HUES6 (cell line): ENCODE measurements around the gene TTC21A.

Source experiments
- H3K27ac ChIP-seq: 2 replicates; pipeline ENCODE4 v1.7.0; 2013; ENCODE audit warnings: low read depth, mild to moderate bottlenecking, low read length, inconsistent platforms
- H3K27me3 ChIP-seq: 2 replicates; pipeline ENCODE4 v1.6.1; 2013; ENCODE audit warnings: low read length; ENCODE audit not compliant: control insufficient read depth, insufficient read depth
- H3K36me3 ChIP-seq: 2 replicates; pipeline ENCODE4 v1.6.1; 2013; ENCODE audit warnings: low read length; ENCODE audit not compliant: control insufficient read depth, insufficient read depth
- H3K4me1 ChIP-seq: 2 replicates; pipeline ENCODE4 v1.6.1; 2013; ENCODE audit warnings: low read length; ENCODE audit not compliant: control insufficient read depth, insufficient read depth
- H3K4me3 ChIP-seq: 2 replicates; pipeline ENCODE4 v1.5.1; 2013; ENCODE audit warnings: low read depth, low read length
- H3K9ac ChIP-seq: one replicate; pipeline ENCODE4 v1.6.1; 2013; ENCODE audit warnings: mild to moderate bottlenecking, low read length
- H3K9me3 ChIP-seq: 2 replicates; pipeline ENCODE4 v1.6.1; 2013; ENCODE audit warnings: low read depth, low read length; ENCODE audit not compliant: control insufficient read depth, insufficient read depth

Gene TTC21A

GRCh38 chr3:39173318-39174125 lies 66.0 kb downstream of the TTC21A start:
- Histone ChIP-seq H3K4me1 (peaks cover 20% of the 10 kb centered on the region), H3K27ac (no peak overlapping the region), H3K27me3 (no peaks in the 10 kb centered on the region), H3K9me3 (0 out of 2 replicates have a peak, but pooled peaks cover 3% of the 10 kb centered on the region), H3K4me3 (no peak overlapping the region), H3K9ac (no peak overlapping the region), H3K36me3 (no peaks in the 10 kb centered on the region)

DNA sequence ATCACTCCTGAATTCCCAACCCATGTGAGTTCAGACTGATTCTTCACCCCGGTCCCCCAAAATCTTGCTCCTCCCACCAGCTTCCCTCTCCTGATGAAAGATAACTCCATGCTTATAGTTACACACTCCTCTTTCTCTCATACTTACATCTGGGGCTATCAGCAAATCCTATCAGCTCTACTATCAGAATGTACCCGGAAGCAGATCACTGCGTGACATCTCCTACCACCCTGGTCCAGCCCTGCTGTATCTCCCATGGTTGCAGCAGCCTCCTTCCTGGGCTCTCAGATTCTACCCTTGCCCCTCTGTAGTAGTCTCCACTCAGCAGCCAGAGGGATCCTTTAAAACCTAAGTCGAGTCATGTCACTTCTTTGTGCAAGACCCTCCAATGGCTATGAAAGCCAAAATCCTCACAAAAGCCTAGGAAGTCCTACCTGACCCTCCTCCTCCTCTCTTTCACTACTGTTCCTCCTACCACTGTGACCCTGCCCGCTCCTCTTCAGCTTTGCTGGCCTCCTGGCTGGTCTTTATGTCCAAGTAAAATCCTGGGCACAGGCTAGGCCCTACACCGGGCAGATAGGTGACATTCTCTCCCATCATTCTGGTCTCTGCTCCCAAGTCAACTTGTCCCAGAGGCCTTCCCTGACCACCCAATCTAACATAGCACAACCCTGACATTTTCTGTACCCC lies 68.7 kb downstream of the TTC21A start:
- peaks cover 34% of the 10 kb centered on the region for H3K4me1 ChIP-seq
- no peak overlapping the region for H3K27ac ChIP-seq
- no peak overlapping the region for H3K9ac ChIP-seq

DNA sequence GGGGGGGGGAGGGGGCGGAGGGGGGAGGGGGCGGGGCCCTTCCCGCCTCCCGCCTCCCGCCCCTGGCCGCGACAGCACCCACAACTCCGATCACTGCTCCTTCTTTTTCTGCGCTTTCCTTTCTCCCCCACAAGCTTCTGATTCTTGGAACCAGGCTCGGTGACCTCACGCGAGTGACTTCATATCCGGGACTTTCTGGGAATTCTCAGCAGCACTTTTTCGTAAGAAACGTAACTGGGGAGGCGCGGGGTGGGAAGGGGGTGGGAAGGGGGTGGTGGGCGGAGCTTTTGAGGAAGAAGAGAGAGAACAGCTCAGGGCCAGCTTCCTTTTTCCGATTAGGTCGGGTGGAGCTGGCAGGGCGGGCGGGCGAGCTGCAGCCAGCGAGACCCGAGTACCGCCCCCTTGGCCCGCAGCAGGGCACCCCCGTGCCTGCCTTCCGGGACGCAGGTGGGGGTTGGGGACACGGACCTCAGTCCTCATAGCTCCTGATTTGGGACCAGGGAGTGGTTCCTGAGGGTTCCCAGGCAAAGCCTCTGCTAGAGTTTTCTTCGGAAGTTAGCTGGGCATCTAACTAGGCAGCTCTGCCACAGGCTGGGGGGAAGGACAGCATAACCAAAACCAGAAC lies 70.3 kb downstream of the TTC21A start:
- Histone ChIP-seq H3K4me3 (peak overlapping the region; percentile 67), H3K9me3 (0 out of 2 replicates have a peak, but pooled peaks cover 3% of the 10 kb centered on the region), H3K4me1 (peaks cover 37% of the 10 kb centered on the region), H3K9ac (peak overlapping the region; percentile 67), H3K27ac (no peak overlapping the region; the same call in 1 of the 2 replicates), H3K36me3 (no peaks in the 10 kb centered on the region), H3K27me3 (peaks cover 18% of the 10 kb centered on the region)

More for the DNA sequence above, 68.7 kb downstream of the TTC21A start:
- no peaks in the 10 kb centered on the region for H3K36me3 ChIP-seq
- H3K27me3 ChIP-seq = peaks cover 18% of the 10 kb centered on the region
- 0 out of 2 replicates have a peak, but pooled peaks cover 3% of the 10 kb centered on the region for H3K9me3 ChIP-seq
- no peak overlapping the region for H3K4me3 ChIP-seq

GRCh38 chr3:39178553-39178952 lies 71.1 kb downstream of the TTC21A start:
- Histone ChIP-seq H3K9me3 (0 out of 2 replicates have a peak, but pooled peaks cover 3% of the 10 kb centered on the region), H3K36me3 (no peaks in the 10 kb centered on the region), H3K27me3 (peaks cover 18% of the 10 kb centered on the region), H3K4me1 (peaks cover 37% of the 10 kb centered on the region), H3K9ac (no peak overlapping the region), H3K27ac (no peak overlapping the region), H3K4me3 (peak overlapping the region; percentile 67)

DNA sequence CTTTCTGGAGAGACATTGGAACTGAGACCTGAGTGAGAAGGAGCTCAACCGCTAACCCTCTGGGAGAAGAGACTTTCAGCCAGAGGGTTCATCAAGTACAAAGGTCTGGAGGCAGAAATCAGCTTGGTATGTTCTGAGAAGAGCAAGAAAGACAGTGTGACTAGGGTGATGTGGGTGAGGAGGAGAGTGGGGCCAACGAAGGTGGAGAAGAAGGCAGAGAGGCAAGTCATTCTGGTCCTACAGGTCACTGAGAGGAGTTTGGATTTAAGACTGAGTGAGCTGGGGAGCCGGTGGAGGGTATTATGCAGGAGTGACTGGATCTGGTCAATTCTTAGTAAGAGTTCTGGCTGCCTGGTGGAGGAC lies 72.7 kb downstream of the TTC21A start:
- no peaks in the 10 kb centered on the region for H3K36me3 ChIP-seq
- H3K9me3 ChIP-seq = no peaks in the 10 kb centered on the region
- H3K4me3 ChIP-seq = peak overlapping the region; percentile 63
- peaks cover 37% of the 10 kb centered on the region for H3K4me1 ChIP-seq
- H3K27me3 ChIP-seq = peaks cover 18% of the 10 kb centered on the region
- H3K9ac ChIP-seq = peak overlapping the region; percentile 24
- H3K27ac ChIP-seq = no peak overlapping the region

DNA sequence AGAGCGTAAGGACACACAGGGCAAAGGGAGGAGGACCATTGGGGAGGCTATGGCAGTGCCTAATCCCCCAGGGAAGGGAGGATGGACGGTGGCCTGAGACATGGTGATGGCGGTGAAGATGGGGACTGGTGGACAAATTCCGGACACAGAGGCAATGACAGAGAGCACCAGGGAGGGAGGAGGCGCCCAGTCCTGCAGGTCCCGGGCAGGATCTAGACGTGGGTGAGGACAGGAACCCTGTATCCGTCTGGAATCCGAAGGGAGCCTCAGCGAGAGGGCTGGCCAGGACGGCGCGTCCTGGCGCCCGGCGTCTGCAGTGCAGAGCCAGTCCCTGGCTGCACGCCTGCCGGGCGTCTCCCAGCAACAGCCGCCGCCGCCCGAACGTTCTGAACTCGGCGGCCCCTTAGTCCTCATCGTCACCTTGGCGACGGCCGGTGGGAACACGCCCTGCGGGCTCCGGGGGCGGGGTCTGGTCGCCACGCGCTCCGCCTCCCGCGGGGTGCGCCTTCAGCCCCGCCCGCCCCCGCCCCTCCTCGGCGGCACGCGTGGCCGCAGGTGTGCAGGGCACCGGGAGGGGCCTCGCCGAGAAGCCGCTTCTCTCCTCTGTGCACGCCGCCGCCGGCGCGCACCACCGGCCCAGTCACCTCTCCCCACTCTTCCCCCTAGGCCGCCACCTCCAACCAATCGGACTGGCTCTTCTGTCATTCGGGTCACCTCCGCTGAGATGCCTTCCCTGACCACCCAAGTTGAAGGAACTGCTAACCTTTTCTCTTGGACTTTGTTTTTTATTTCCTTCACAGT lies 73.3 kb downstream of the TTC21A start:
- H3K4me1 ChIP-seq = peaks cover 37% of the 10 kb centered on the region
- H3K27ac ChIP-seq = no peak overlapping the region
- peak overlapping the region; percentile 24 for H3K9ac ChIP-seq

GRCh38 chr3:39181408-39182335 lies 74.2 kb downstream of the TTC21A start:
- Histone ChIP-seq H3K4me1 (peaks cover 37% of the 10 kb centered on the region), H3K36me3 (no peaks in the 10 kb centered on the region), H3K9me3 (no peaks in the 10 kb centered on the region), H3K4me3 (peak overlapping the region; percentile 63), H3K27me3 (peaks cover 18% of the 10 kb centered on the region), H3K27ac (no peak overlapping the region), H3K9ac (no peak overlapping the region)

More for the DNA sequence above, 73.3 kb downstream of the TTC21A start:
- Histone ChIP-seq H3K27me3 (peaks cover 18% of the 10 kb centered on the region), H3K4me3 (peak overlapping the region; percentile 63), H3K36me3 (no peaks in the 10 kb centered on the region), H3K9me3 (no peaks in the 10 kb centered on the region)

DNA sequence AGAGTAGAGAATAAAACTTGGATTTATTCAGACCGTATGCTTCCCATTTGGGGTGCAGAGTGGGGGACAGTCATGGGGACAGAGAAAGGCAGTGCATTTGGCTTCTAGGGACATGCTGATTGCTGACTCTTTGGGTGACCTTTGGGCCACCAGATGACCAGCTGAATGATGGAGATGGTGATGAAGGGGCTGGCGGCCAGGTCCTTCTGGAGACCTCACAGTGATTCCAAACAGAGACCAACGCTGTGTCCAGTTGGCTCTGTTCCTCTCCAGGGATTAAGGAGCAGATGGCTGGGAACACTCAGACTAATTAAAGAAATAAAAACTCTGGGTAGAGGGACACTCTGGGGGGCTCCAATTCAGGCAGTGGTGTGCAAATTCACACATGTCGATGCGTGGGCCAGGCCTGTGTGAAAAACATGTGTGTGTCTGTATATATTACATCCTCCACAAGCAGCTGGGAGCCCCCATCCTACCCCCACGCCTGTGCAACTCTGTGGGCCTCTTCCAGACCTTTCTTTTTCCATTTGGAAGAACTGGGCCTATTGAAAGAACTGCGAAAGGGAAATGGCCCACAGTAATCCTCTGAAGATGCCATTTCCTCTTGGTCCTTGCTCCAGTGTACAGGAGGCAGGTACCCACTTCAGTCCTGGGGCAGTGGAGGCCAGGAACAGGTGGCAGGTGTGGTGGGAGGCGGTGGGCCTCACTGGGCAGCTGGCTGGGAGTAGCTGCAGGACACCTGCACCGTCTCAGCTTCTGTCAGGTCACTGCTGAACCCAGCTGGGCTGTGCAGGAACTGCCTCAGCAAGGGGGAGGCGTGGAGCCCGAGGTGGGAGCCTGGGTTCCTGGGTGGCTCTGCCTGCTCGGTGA lies 76.0 kb downstream of the TTC21A start:
- H3K27ac ChIP-seq = no peak overlapping the region
- H3K36me3 ChIP-seq = no peaks in the 10 kb centered on the region
- peaks cover 18% of the 10 kb centered on the region for H3K27me3 ChIP-seq
- peaks cover 25% of the 10 kb centered on the region for H3K4me1 ChIP-seq
- H3K9ac ChIP-seq = no peak overlapping the region
- no peak overlapping the region for H3K4me3 ChIP-seq
- no peaks in the 10 kb centered on the region for H3K9me3 ChIP-seq

DNA sequence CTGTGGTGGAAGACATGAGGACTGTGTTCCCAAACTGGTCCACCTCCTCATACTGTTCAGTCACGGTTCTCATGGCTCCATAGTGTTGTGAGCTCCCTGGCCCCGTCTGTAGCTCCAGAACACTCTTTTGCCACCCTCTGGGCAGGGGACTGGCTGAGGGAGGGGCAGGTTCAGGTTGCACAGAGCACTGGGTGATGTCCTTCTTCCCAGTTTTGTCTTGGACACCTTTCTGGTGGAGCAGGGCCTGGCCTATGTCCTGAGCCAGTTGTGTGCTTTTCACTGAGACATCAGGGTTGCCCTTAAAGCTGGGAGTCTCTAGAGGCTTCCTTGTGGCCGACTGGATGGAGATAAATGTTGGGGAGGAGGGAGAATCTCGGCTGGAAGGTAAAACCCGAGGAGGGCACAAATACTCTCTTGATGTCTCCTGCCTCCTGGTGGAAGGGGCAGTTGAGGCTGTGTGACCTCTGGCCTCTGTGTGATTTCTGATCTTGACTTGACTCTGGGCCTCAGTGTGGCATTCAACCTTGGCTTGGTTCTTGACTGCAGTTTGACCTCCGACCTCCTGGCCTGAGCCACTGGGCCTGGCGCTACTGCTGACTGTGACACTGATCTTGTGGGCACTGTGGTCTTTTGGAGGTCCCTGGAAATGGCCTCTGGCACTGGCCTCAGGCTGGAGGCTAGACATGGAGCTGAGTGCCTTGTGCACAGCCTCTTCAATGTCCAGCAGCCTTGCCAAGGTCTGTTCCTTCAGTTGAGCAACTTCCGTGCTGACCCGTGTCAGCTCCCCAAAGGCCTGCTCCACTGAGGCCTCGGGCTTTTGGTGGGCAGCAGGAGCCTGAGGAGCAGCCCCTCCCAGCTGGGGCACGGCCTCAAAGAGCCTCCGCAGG lies 76.8 kb downstream of the TTC21A start:
- Histone ChIP-seq H3K27ac (no peak overlapping the region), H3K36me3 (no peaks in the 10 kb centered on the region), H3K4me1 (peaks cover 16% of the 10 kb centered on the region), H3K9me3 (no peaks in the 10 kb centered on the region), H3K9ac (no peak overlapping the region), H3K27me3 (peaks cover 12% of the 10 kb centered on the region), H3K4me3 (no peak overlapping the region)
